Sigmoid colon (tissue), 4 donors: ENCODE results near the gene TMEM108.

Experiments used
- CTCF ChIP-seq, 4 experiments: fragments of 450-650 bp in 3 of 4; fragments of 200-600 bp in 1 of 4; IDR thresholded peaks; one replicate each; pipeline ENCODE4 v1.5.1; 2016 to 2019; ENCODE audit warnings: antibody characterized with exemption in 4 of 4, mild to moderate bottlenecking in 3 of 4, moderate library complexity in 2 of 4
- EP300 ChIP-seq, 4 donors: sonication (generic); formaldehyde crosslinking; IDR thresholded peaks; one replicate each; pipeline ENCODE4 v1.6.1; 2017; ENCODE audit warnings: antibody characterized with exemption in 4 of 4
- POLR2AphosphoS5 ChIP-seq, 4 donors: sonication (generic); formaldehyde crosslinking; IDR thresholded peaks; one replicate each; pipeline ENCODE4 v1.6.1; 2017; ENCODE audit warnings: antibody characterized with exemption in 4 of 4

GRCh38 chr3:133295199-133295901, 257.2 kb downstream of the TMEM108 start:
- no peak for TF ChIP-seq POLR2AphosphoS5 (IDR thresholded peaks at IDR 0.05)
- no peak for TF ChIP-seq CTCF (IDR thresholded peaks at IDR 0.05)
- no peak for TF ChIP-seq EP300 (IDR thresholded peaks at IDR 0.05)
